Endothelial cell of umbilical vein (primary cell): ENCODE measurements around the gene NANP.

Experiments
- EZH2 ChIP-seq: IDR thresholded peaks from 2 replicates; pipeline ENCODE4 v1.6.1; 2012; ENCODE audit warnings: borderline replicate concordance, low read depth, mild to moderate bottlenecking, moderate library complexity, low read length, inconsistent platforms; ENCODE audit not compliant: severe bottlenecking
- FOS ChIP-seq: IDR thresholded peaks from 2 replicates; pipeline ENCODE4 v1.6.1; 2011; ENCODE audit warnings: mild to moderate bottlenecking, low read length, moderate library complexity, borderline replicate concordance; ENCODE audit not compliant: insufficient read depth
- GATA2 ChIP-seq: IDR thresholded peaks from 2 replicates; pipeline ENCODE4 v1.7.0; 2011; ENCODE audit warnings: low read depth, mild to moderate bottlenecking, moderate library complexity, mixed read lengths, low read length; ENCODE audit not compliant: insufficient read length, insufficient read depth
- JUN ChIP-seq: IDR thresholded peaks from 2 replicates; pipeline ENCODE4 v1.6.1; 2011; ENCODE audit warnings: borderline replicate concordance, low read depth; ENCODE audit not compliant: insufficient read length, insufficient read depth
- MYC ChIP-seq: IDR thresholded peaks from one replicate; pipeline ENCODE4 v1.6.1; 2011; ENCODE audit warnings: mild to moderate bottlenecking, low read depth, low read length
- POLR2A ChIP-seq: IDR thresholded peaks from 2 replicates; pipeline ENCODE4 v1.6.1; 2012; ENCODE audit warnings: low read depth, mild to moderate bottlenecking, control low read depth, low read length
- POLR2AphosphoS5 ChIP-seq: IDR thresholded peaks from 2 replicates; pipeline ENCODE4 v1.6.1; 2012; ENCODE audit warnings: low read depth, mild to moderate bottlenecking, control low read depth, low read length, moderate library complexity; ENCODE audit not compliant: insufficient read depth
- TF ChIP-seq, protein P1 (sequence below), 2 donors: IDR thresholded peaks; 1 replicate in 1 of 2; 2 replicates in 1 of 2; pipeline ENCODE4 v1.5.1; 2011; ENCODE audit warnings: low read length in 2 of 2, mild to moderate bottlenecking in 2 of 2, moderate library complexity in 2 of 2, control low read depth in 1 of 2, inconsistent platforms in 1 of 2, low read depth in 1 of 2; ENCODE audit not compliant: insufficient read depth in 1 of 2; ENCODE audit errors: extremely low read depth in 1 of 2
- TF ChIP-seq, protein P2 (sequence below): IDR thresholded peaks from 2 replicates; pipeline ENCODE4 v1.6.1; 2011; ENCODE audit not compliant: insufficient read depth, insufficient read length

DNA sequence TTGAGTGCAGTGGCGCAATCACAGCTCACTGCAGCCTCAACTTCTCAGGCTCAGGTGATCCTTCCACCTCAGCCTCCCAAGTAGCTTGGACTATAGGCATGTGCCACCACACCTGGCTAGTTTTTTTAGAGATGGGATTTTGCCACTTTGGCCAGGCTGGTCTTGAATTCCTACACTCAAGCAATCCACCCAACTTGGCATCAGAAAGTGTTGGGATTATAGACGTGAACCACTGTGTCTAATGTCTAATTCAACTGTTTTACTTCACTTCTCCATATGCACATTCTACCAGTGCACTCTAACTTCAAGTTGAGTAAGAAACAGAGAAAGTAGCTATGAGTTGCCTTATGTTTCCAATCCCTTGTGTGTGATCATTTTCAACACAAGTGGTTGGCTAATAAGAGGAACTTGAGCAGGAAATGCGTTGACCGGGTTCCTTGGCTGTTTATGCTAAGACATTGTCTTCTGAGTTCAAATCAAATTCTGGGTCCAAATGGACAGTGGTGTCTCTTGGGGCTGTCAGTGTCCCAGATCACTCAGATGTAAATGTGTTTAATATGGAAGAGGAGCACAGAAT, 48.9 kb upstream of the NANP start:
- TF ChIP-seq POLR2AphosphoS5 (no peak), JUN (no peak), POLR2A (no peak), EZH2 (no peak), FOS (no peak), MYC (no peak), GATA2 (no peak)
- TF ChIP-seq, protein P1, sequence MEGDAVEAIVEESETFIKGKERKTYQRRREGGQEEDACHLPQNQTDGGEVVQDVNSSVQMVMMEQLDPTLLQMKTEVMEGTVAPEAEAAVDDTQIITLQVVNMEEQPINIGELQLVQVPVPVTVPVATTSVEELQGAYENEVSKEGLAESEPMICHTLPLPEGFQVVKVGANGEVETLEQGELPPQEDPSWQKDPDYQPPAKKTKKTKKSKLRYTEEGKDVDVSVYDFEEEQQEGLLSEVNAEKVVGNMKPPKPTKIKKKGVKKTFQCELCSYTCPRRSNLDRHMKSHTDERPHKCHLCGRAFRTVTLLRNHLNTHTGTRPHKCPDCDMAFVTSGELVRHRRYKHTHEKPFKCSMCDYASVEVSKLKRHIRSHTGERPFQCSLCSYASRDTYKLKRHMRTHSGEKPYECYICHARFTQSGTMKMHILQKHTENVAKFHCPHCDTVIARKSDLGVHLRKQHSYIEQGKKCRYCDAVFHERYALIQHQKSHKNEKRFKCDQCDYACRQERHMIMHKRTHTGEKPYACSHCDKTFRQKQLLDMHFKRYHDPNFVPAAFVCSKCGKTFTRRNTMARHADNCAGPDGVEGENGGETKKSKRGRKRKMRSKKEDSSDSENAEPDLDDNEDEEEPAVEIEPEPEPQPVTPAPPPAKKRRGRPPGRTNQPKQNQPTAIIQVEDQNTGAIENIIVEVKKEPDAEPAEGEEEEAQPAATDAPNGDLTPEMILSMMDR (IDR thresholded peaks at IDR 0.05; ENCODE audit: extremely low read depth in 1 of 2, insufficient read depth in 1 of 2, low read depth in 1 of 2, low read length in 2 of 2): no peak
- TF ChIP-seq, protein P2, sequence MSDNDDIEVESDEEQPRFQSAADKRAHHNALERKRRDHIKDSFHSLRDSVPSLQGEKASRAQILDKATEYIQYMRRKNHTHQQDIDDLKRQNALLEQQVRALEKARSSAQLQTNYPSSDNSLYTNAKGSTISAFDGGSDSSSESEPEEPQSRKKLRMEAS: no peak
